Measurements from ENCODE around the gene PLEKHO1.
"Not testable (repeated sequence)": the region's sequence is repeated elsewhere in the genome, so short reads cannot be mapped to it uniquely, and the experiment has no call there.

PLEKHO1 gene

GRCh38 chr1:150176593-150176992, 26.9 kb downstream of the PLEKHO1 start:
- DNase-seq = no peak

- DNase-seq = no peak
Measured at GRCh38 chr1:150178548-150178947, 28.8 kb downstream of the PLEKHO1 start.

- no peak for DNase-seq
Measured at GRCh38 chr1:150179867-150180266, 30.2 kb downstream of the PLEKHO1 start.

GRCh38 chr1:150180474-150180873, 30.8 kb downstream of the PLEKHO1 start:
- no peak for DNase-seq

GRCh38 chr1:150182247-150182646, 32.5 kb downstream of the PLEKHO1 start:
- DNase-seq = no peak

GRCh38 chr1:150183061-150183460, 33.3 kb downstream of the PLEKHO1 start:
- no peak for DNase-seq

- DNase-seq = no peak
Measured at GRCh38 chr1:150185481-150185880, 35.8 kb downstream of the PLEKHO1 start.

GRCh38 chr1:150186438-150186788, 36.7 kb downstream of the PLEKHO1 start:
- DNase-seq = not testable (repeated sequence)

GRCh38 chr1:150186789-150187559, 37.3 kb downstream of the PLEKHO1 start:
- no peak for DNase-seq

- no peak for DNase-seq
Measured at GRCh38 chr1:150187560-150187931, 37.8 kb downstream of the PLEKHO1 start.

GRCh38 chr1:150192012-150192411, 42.3 kb downstream of the PLEKHO1 start:
- no peak for DNase-seq

GRCh38 chr1:150194381-150195031, 44.8 kb downstream of the PLEKHO1 start:
- DNase-seq = no peak

- DNase-seq = no peak
Measured at GRCh38 chr1:150196417-150196816, 46.7 kb downstream of the PLEKHO1 start.

GRCh38 chr1:150207281-150207971, 57.7 kb downstream of the PLEKHO1 start:
- DNase-seq = no peak

- DNase-seq = not testable (repeated sequence)
Measured at GRCh38 chr1:150208460-150208859, 58.7 kb downstream of the PLEKHO1 start.
